Testis (tissue), 2 donors: Measurements from ENCODE around the gene TAF11.

Experiments
- POLR2A ChIP-seq: fragments of 450-650 bp; IDR thresholded peaks from one replicate; pipeline ENCODE4 v1.6.1; 2017; ENCODE audit warnings: antibody characterized with exemption, mild to moderate bottlenecking, moderate library complexity
- TF ChIP-seq, protein P1 (sequence below), 3 experiments: fragments of 450-650 bp in 2 of 3; fragments of 200-600 bp in 1 of 3; sonication (generic) in 1 of 3; IDR thresholded peaks; one replicate each; pipeline ENCODE4 v1.5.1; 2016 to 2019; ENCODE audit warnings: antibody characterized with exemption in 3 of 3, mild to moderate bottlenecking in 2 of 3, moderate library complexity in 1 of 3

DNA sequence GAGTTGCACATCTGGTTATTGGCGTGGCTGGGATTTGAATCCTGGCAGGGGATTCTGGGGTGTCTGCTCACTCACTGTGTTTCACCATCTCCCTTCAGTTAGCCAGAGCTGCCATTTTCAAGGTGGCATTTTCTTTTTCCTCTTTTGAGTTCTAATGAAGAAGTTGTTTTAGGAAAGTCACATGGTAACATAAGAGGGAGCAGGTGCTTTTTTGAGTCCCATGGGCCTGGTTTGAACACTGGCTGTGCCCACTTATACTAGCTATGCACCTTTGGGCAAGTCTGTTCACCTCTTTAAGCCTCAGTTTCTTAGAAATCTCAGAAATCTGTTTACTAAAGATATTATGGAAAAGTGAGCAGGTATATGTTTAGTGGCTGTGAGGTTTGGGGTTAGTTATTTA lies 40.9 kb upstream of the TAF11 start:
- no peak for TF ChIP-seq POLR2A
- TF ChIP-seq, protein P1, sequence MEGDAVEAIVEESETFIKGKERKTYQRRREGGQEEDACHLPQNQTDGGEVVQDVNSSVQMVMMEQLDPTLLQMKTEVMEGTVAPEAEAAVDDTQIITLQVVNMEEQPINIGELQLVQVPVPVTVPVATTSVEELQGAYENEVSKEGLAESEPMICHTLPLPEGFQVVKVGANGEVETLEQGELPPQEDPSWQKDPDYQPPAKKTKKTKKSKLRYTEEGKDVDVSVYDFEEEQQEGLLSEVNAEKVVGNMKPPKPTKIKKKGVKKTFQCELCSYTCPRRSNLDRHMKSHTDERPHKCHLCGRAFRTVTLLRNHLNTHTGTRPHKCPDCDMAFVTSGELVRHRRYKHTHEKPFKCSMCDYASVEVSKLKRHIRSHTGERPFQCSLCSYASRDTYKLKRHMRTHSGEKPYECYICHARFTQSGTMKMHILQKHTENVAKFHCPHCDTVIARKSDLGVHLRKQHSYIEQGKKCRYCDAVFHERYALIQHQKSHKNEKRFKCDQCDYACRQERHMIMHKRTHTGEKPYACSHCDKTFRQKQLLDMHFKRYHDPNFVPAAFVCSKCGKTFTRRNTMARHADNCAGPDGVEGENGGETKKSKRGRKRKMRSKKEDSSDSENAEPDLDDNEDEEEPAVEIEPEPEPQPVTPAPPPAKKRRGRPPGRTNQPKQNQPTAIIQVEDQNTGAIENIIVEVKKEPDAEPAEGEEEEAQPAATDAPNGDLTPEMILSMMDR (IDR thresholded peaks at IDR 0.05) = no peak
